ENCODE data around the gene MAP3K4.

Gene MAP3K4

GRCh38 chr6:161011492-161012480 lies 20.2 kb downstream of the MAP3K4 start:
- DNase-seq (ENCODE audit: insufficient read length, low spot score) (no peak), FAIRE-seq (no peak)
- TF ChIP-seq TAF1 (IDR thresholded peaks at IDR 0.05; ENCODE audit: low read depth, low read length) (no peak), POLR2AphosphoS5 (IDR thresholded peaks at IDR 0.05; ENCODE audit: low read depth, low read length) (no peak), POLR2A (IDR thresholded peaks at IDR 0.05; ENCODE audit: low read depth, low read length) (no peak), PAX5 (IDR thresholded peaks at IDR 0.05; ENCODE audit: insufficient read depth, low read length, severe bottlenecking) (no peak), POU2F2 (IDR thresholded peaks at IDR 0.05; ENCODE audit: low read depth, low read length) (no peak), SPI1 (IDR thresholded peaks at IDR 0.05; ENCODE audit: low read depth, low read length) (no peak)

DNA sequence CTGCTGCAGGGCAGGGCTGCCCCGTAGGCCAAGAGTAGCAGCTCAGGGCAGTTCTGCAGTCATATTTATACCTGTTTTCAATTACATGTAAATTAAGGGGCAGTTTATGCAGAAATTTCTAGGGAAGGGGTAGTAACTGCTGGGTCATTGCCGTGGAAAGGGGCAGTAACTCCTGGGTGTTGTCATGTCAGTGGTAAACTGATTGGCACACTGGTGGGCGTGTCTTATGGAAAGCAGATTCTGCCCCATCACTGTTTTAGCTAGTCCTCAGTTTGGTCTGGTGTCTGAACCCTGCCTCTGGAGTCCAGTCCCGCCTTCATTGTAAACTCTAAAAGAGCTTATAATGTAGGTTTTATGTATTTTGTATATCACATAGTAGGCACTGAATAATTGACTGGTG lies 22.1 kb downstream of the MAP3K4 start:
- TF ChIP-seq POLR2AphosphoS5 (IDR thresholded peaks at IDR 0.05; ENCODE audit: low read depth, low read length) (no peak), TAF1 (IDR thresholded peaks at IDR 0.05; ENCODE audit: low read depth, low read length) (no peak), PAX5 (IDR thresholded peaks at IDR 0.05; ENCODE audit: insufficient read depth, low read length, severe bottlenecking) (no peak), POU2F2 (IDR thresholded peaks at IDR 0.05; ENCODE audit: low read depth, low read length) (no peak)

GRCh38 chr6:161017766-161018564 lies 26.4 kb downstream of the MAP3K4 start:
- TF ChIP-seq POU2F2 (IDR thresholded peaks at IDR 0.05; ENCODE audit: low read depth, low read length) (no peak), SPI1 (IDR thresholded peaks at IDR 0.05; ENCODE audit: low read depth, low read length) (no peak), TAF1 (IDR thresholded peaks at IDR 0.05; ENCODE audit: low read depth, low read length) (no peak), PAX5 (IDR thresholded peaks at IDR 0.05; ENCODE audit: insufficient read depth, low read length, severe bottlenecking) (no peak), POLR2A (IDR thresholded peaks at IDR 0.05; ENCODE audit: low read depth, low read length) (no peak), POLR2AphosphoS5 (IDR thresholded peaks at IDR 0.05; ENCODE audit: low read depth, low read length) (no peak)
- FAIRE-seq (no peak), DNase-seq (ENCODE audit: insufficient read length, low spot score) (no peak)

More for the DNA sequence above, 22.1 kb downstream of the MAP3K4 start:
- DNase-seq (ENCODE audit: insufficient read length, low spot score) (no peak), FAIRE-seq (no peak)

- no peak for TF ChIP-seq TAF1 (IDR thresholded peaks at IDR 0.05; ENCODE audit: low read depth, low read length)
- no peak for TF ChIP-seq SPI1 (IDR thresholded peaks at IDR 0.05; ENCODE audit: low read depth, low read length)
- TF ChIP-seq POLR2AphosphoS5 (IDR thresholded peaks at IDR 0.05; ENCODE audit: low read depth, low read length): no peak
- TF ChIP-seq PAX5 (IDR thresholded peaks at IDR 0.05; ENCODE audit: insufficient read depth, low read length, severe bottlenecking): no peak
- TF ChIP-seq POU2F2 (IDR thresholded peaks at IDR 0.05; ENCODE audit: low read depth, low read length): no peak
- no peak for TF ChIP-seq POLR2A (IDR thresholded peaks at IDR 0.05; ENCODE audit: low read depth, low read length)
- no peak for FAIRE-seq
- no peak for DNase-seq (ENCODE audit: insufficient read length, low spot score)
Measured at GRCh38 chr6:161019324-161019839, 27.8 kb downstream of the MAP3K4 start.

DNA sequence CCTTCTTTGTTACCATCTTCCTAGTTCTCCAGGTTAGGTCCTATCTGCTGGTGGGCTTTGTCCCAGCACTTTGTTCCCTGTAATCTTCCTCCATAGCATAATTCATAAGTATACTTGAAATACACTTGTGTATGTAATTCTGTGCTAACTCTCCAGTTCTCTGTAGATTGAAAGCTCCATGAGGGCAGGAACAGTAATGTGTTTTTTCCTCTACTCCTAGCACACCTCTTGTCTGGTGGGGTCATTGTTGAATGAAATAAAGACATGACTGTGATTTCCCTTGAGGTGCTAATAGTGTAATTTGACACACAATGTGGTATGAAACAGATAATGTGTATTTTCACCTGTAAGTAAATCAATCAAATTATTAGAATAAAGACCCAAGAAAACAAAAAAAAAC lies 30.0 kb downstream of the MAP3K4 start:
- no peak for TF ChIP-seq SPI1 (IDR thresholded peaks at IDR 0.05; ENCODE audit: low read depth, low read length)
- no peak for TF ChIP-seq POLR2A (IDR thresholded peaks at IDR 0.05; ENCODE audit: low read depth, low read length)
- TF ChIP-seq PAX5 (IDR thresholded peaks at IDR 0.05; ENCODE audit: insufficient read depth, low read length, severe bottlenecking): no peak
- TF ChIP-seq POU2F2 (IDR thresholded peaks at IDR 0.05; ENCODE audit: low read depth, low read length): no peak
- no peak for TF ChIP-seq POLR2AphosphoS5 (IDR thresholded peaks at IDR 0.05; ENCODE audit: low read depth, low read length)
- FAIRE-seq (no peak), DNase-seq (ENCODE audit: insufficient read length, low spot score) (no peak)

GRCh38 chr6:161021998-161022743 lies 30.6 kb downstream of the MAP3K4 start:
- DNase-seq (ENCODE audit: insufficient read length, low spot score) (no peak), FAIRE-seq (no peak)
- TF ChIP-seq TAF1 (IDR thresholded peaks at IDR 0.05; ENCODE audit: low read depth, low read length): no peak
- TF ChIP-seq POLR2AphosphoS5 (IDR thresholded peaks at IDR 0.05; ENCODE audit: low read depth, low read length): no peak
- TF ChIP-seq PAX5 (IDR thresholded peaks at IDR 0.05; ENCODE audit: insufficient read depth, low read length, severe bottlenecking): no peak
- no peak for TF ChIP-seq POU2F2 (IDR thresholded peaks at IDR 0.05; ENCODE audit: low read depth, low read length)
- TF ChIP-seq POLR2A (IDR thresholded peaks at IDR 0.05; ENCODE audit: low read depth, low read length): no peak
- no peak for TF ChIP-seq SPI1 (IDR thresholded peaks at IDR 0.05; ENCODE audit: low read depth, low read length)

- no peak for TF ChIP-seq PAX5 (IDR thresholded peaks at IDR 0.05; ENCODE audit: insufficient read depth, low read length, severe bottlenecking)
- no peak for TF ChIP-seq POLR2AphosphoS5 (IDR thresholded peaks at IDR 0.05; ENCODE audit: low read depth, low read length)
- TF ChIP-seq SPI1 (IDR thresholded peaks at IDR 0.05; ENCODE audit: low read depth, low read length): no peak
- TF ChIP-seq TAF1 (IDR thresholded peaks at IDR 0.05; ENCODE audit: low read depth, low read length): no peak
- TF ChIP-seq POLR2A (IDR thresholded peaks at IDR 0.05; ENCODE audit: low read depth, low read length): no peak
- no peak for TF ChIP-seq POU2F2 (IDR thresholded peaks at IDR 0.05; ENCODE audit: low read depth, low read length)
- no peak for FAIRE-seq
Measured at GRCh38 chr6:161023316-161023715, 31.7 kb downstream of the MAP3K4 start.

GRCh38 chr6:161024364-161024920 lies 32.9 kb downstream of the MAP3K4 start:
- no peak for DNase-seq (ENCODE audit: insufficient read length, low spot score)
- no peak for TF ChIP-seq POLR2AphosphoS5 (IDR thresholded peaks at IDR 0.05; ENCODE audit: low read depth, low read length)
- TF ChIP-seq POU2F2 (IDR thresholded peaks at IDR 0.05; ENCODE audit: low read depth, low read length): no peak
- TF ChIP-seq PAX5 (IDR thresholded peaks at IDR 0.05; ENCODE audit: insufficient read depth, low read length, severe bottlenecking): no peak
- TF ChIP-seq POLR2A (IDR thresholded peaks at IDR 0.05; ENCODE audit: low read depth, low read length): no peak
- no peak for TF ChIP-seq TAF1 (IDR thresholded peaks at IDR 0.05; ENCODE audit: low read depth, low read length)
- TF ChIP-seq SPI1 (IDR thresholded peaks at IDR 0.05; ENCODE audit: low read depth, low read length): no peak
- FAIRE-seq: no peak

More at GRCh38 chr6:161023316-161023715, 31.7 kb downstream of the MAP3K4 start:
- no peak for DNase-seq (ENCODE audit: insufficient read length, low spot score)
